Stimulated activated CD8-positive, alpha-beta memory T cell treated with anti-CD3 and anti-CD28 coated beads, Interleukin-7, amount 100 ng/mL, for 1 hour (primary cell): ENCODE results near the gene SCNN1B.
"Not testable (repeated sequence)": the region's sequence is repeated elsewhere in the genome, so short reads cannot be mapped to it uniquely, and the experiment has no call there.

Experiments used
- DNase-seq, 2 donors: peaks; one replicate each; pipeline ENCODE4 v3.0.0-alpha.2; 2020; ENCODE audit warnings: low read depth in 2 of 2

The SCNN1B gene

GRCh38 chr16:23302045-23302956 is at the start of gene SCNN1B:
TSS of gene SCNN1B (plus strand) at chr16:23302302. CDS start at chr16:23348600, 46,298 bp downstream.
- no peak for DNase-seq

- no peak for DNase-seq
Observed at GRCh38 chr16:23252310-23252709, 49.8 kb upstream of the SCNN1B start.

- not testable (repeated sequence) for DNase-seq
Observed at GRCh38 chr16:23253650-23254049, 48.5 kb upstream of the SCNN1B start.

- no peak for DNase-seq
Observed at GRCh38 chr16:23254338-23254737, 47.8 kb upstream of the SCNN1B start.

- DNase-seq = no peak
Observed at GRCh38 chr16:23255000-23255399, 47.1 kb upstream of the SCNN1B start.

GRCh38 chr16:23256440-23256839 is 45.7 kb upstream of the SCNN1B start:
- no peak for DNase-seq

- no peak for DNase-seq
Observed at GRCh38 chr16:23257682-23258081, 44.4 kb upstream of the SCNN1B start.

- no peak for DNase-seq
Observed at GRCh38 chr16:23258919-23259237, 43.2 kb upstream of the SCNN1B start.

GRCh38 chr16:23267647-23268046 is 34.5 kb upstream of the SCNN1B start:
- no peak for DNase-seq

- DNase-seq = no peak
Observed at GRCh38 chr16:23268561-23268960, 33.5 kb upstream of the SCNN1B start.

- DNase-seq = no peak
Observed at GRCh38 chr16:23269248-23269953, 32.7 kb upstream of the SCNN1B start.

- no peak for DNase-seq
Observed at GRCh38 chr16:23270654-23271053, 31.4 kb upstream of the SCNN1B start.

- no peak for DNase-seq
Observed at GRCh38 chr16:23274968-23275367, 27.1 kb upstream of the SCNN1B start.

- no peak for DNase-seq
Observed at GRCh38 chr16:23276821-23277220, 25.3 kb upstream of the SCNN1B start.

- DNase-seq = no peak
Observed at GRCh38 chr16:23278031-23278430, 24.1 kb upstream of the SCNN1B start.

- DNase-seq = no peak
Observed at GRCh38 chr16:23279721-23280153, 22.4 kb upstream of the SCNN1B start.

GRCh38 chr16:23280483-23280967 is 21.6 kb upstream of the SCNN1B start:
- DNase-seq = no peak

- no peak for DNase-seq
Observed at GRCh38 chr16:23282568-23282967, 19.5 kb upstream of the SCNN1B start.

- no peak for DNase-seq
Observed at GRCh38 chr16:23283571-23283970, 18.5 kb upstream of the SCNN1B start.

GRCh38 chr16:23284584-23284983 is 17.5 kb upstream of the SCNN1B start:
- no peak for DNase-seq

- no peak for DNase-seq
Observed at GRCh38 chr16:23286131-23286532, 16.0 kb upstream of the SCNN1B start.

GRCh38 chr16:23288209-23288608 is 13.9 kb upstream of the SCNN1B start:
- DNase-seq = no peak
